Measurements from ENCODE around the gene HOXA11.

HOXA11 gene

GRCh38 chr7:27205325-27206280 lies 20.6 kb upstream of the HOXA11 start:
- no peak for DNase-seq (ENCODE audit: low spot score)

- no peak for DNase-seq (ENCODE audit: low spot score)
These were observed 19.9 kb upstream of the HOXA11 start for GRCh38 chr7:27204851-27205322.

- DNase-seq (ENCODE audit: low spot score), result no peak
These were observed 19.0 kb upstream of the HOXA11 start for GRCh38 chr7:27203964-27204594.

DNA sequence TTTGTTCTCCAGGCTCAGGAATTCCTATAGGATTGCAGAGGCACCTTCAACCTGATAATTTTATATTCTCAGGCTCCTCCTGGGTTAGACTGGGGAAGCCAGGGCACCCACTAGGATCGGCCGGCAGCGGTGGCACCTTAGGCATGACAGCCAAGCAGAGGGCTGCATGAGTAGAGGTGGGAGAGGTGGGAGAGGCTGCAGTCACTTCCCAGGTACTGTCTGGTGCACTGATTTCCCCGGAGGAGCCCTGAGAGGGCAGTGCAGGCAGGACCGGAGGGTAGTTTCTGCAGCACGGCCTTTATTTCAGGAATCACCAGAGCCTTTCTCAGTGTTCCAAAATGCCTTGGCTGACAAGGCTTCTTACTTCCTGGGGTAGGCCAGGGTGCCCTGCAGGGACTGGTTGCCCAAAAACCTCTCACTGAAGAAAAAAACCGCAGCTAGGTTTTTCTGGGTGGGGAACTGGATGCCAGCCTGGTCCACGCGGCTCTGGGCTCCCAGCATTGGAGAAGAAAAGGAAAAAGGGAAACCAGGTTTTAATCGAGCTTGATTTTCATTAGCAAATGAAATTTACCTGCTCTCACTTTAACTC lies 18.4 kb upstream of the HOXA11 start:
- DNase-seq (ENCODE audit: low spot score), result peak; percentile 55

DNA sequence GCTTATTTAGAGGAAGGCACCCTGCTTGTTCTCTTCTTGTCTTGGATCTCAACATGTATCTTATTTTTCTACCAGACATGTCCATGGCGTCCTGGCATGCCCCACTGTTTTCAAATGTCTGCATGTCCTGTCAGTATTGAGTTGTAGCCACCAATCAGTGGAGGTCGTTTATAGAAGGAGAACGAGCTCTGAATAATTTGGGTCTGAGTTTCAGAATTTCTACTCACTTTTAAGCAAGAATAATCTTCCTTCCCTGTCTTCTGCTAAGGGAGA lies 17.8 kb upstream of the HOXA11 start:
- DNase-seq (ENCODE audit: low spot score), result peak; percentile 30

- DNase-seq (ENCODE audit: low spot score), result peak; percentile 63
These were observed 17.2 kb upstream of the HOXA11 start for GRCh38 chr7:27202018-27202861.

DNA sequence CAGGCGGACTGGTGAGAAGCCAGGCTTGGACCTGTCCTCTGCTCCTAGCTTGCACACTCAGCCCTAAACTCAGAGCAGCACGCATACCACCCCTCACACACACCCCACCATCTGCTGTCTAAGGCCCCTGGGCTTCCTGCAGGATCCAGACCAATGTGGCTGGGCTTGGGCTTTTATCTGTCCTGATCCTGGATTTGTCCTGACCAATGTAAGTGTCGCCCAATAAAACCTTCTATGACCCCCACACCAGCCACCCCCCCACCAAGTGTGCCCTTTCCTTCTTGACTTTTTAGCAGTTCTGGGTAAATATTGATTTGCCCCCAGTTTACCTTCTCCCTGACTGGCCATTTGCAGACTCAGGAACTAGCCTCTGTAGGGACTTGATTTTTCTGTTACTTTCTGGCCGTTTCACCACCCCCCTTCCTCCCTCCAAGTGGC lies 16.6 kb upstream of the HOXA11 start:
- no peak for DNase-seq (ENCODE audit: low spot score)

GRCh38 chr7:27200761-27201579 lies 15.9 kb upstream of the HOXA11 start:
- DNase-seq (ENCODE audit: low spot score), result peak; percentile 64

GRCh38 chr7:27199849-27200760 lies 15.1 kb upstream of the HOXA11 start, which contains the start of gene HOXA13:
Gene HOXA13 (minus strand): TSS chr7:27200091. CDS start chr7:27200077, 14 bp downstream.
- DNase-seq (ENCODE audit: low spot score), result peak; percentile 82

DNA sequence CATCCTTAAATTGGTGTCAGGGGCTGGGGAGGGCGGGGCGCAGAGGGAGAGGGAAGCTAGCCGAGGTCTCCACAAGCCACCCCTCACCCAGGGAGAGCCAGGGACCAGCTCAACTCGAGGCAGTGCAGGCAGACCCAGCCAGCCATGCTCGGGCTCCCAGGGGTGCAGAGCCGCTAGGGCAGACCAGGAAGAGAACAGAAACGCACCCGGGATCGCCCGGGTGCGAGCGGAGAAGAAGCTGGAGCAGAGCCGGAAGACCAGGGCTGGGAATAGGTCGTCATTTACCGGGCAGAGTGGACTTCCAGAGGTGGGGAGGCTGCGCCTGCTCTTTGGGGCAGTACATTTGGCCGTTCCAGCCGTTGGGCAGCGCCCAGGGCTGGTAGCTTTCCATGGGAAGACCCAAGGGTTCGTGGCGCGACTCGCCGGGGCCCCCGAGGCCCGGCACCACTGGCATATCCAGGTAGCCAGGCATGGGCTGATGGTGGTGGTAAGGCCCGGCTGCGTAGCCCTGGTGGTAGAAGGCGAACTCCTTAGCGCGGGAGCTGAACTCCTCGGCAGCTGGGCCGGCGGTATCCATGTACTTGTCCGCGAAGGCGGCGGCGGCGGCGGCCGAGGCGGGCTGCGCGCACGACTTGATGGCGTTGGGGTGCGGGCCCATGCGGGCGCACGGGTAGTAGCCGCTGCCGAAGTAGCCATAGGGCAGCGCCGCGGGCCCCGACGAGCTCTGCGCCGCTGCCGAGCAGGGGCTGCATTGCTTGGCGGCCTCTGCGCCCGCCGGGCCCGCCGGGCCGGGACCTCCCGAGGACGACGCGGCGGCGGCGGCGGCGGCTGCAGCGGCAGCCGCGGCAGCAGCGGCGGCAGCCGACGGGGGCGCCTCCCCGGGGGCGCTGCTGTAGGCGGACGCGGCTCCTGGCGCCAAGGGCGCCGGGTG lies 14.1 kb upstream of the HOXA11 start:
- peak; percentile 72 for DNase-seq (ENCODE audit: low spot score)

GRCh38 chr7:27198138-27198841 lies 13.3 kb upstream of the HOXA11 start:
- peak; percentile 67 for DNase-seq (ENCODE audit: low spot score)

DNA sequence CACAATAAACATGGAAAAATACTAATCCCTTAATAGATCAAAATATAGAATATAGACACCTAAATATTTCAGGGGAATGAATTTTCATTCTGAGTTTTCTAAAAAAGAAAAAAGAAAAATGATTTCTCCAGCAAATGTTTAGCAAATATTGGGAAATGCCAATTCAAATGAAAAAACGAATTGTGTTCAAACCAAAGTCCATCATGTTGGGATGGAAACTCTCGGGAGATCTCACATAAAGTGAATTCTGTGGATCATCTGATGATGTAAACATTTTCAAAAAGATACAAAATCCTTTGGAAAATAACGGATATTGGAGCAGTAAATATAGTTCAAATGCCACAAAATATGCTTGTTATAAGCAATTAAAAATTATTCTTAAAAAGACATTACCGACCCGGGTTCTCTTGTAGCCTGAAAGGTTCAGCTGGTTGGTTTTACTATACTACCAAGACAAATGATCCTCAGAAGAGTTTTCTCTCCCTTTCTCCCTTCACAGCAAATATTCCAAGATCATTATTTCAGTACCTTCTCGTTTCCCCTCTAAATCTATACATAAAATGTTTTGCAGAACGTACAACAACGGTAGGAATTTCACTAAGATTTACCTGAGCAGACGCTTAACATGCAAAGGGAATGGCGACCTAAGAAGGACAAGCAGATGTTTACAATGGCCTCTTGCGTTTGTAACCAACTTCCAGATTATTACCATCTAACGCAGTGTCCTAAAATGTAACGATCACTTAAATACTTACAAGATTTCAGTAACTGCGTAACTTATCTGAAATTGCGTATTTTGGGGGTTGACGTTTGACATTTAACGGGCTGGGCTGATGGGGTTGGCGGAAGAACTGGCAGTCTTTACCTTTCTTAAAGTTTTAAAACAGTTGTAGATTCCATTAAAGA lies 12.4 kb upstream of the HOXA11 start:
- DNase-seq (ENCODE audit: low spot score), result peak; percentile 52

DNA sequence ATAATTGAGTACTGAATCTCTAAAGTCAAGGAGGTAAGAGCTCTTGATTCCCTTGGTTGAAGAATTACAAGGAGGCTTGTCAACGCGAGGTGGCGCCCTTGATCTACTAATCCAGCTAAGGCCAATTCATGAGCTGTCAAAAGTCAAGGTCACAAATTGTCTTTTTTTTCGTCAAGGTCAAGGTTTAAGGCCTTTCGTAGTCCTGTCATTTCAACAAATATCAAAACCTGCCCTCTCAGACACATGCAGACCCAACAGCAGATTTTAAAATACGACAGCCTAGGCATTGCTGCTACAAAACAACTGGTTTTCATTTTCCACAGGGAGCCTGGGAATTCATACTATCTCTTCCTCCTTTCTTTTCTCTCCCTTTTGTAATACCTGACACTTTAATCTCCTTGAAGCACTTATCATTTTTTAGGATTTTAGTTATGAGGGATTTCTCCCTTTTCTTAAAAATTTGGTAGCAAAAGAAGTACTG lies 11.3 kb upstream of the HOXA11 start:
- peak; percentile 87 for DNase-seq (ENCODE audit: low spot score)

DNA sequence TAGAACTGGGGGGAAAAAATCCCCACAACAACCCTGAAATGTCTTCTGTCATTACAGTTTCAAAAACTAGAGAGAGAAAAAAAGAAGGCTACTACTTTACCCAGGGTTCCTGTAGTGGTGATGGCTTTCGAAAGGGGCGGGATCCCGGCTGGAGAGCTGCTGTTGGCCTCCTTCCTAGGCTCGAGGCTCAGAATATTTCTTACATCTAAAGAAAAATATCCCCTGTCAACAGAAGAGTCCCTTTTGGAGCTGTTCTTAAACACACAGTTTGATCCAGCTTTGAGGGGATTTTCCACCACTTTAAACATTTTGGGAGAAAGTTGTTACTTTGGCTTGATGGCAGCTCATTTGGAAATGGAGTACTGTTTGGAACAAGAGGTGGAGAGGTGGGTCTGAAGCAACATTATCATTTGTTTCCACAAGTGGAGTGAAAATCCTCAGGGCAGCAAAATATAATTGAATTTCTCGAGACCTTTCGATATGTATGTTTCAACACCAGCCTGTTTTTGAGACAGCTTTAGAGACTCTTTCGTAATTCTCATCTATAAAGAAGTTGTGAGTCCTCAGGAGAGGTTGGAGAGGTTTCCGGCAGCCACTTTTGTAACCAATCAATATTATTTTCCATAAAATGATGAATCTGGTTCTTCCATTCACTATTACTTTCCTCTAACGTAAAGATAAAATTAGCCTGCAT lies 9.8 kb upstream of the HOXA11 start:
- DNase-seq (ENCODE audit: low spot score), result peak; percentile 57

DNA sequence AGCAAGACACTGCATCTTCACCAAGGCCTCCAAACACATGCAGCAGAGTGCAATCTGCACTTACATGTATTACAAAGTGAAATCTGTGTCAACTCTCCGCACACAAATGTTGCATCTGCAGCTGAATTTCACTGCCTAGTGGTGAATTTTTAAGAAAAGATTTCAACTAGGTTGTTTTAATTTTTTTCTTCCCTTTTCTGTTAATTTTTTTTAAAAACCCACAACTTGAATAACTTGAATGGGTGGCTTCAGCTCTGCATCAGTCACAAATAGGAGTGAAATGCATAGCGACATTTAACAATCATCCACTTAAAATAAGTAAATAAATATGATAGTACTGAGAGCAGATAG lies 8.9 kb upstream of the HOXA11 start:
- no peak for DNase-seq (ENCODE audit: low spot score)

GRCh38 chr7:27193335-27194001 lies 8.4 kb upstream of the HOXA11 start:
- peak; percentile 68 for DNase-seq (ENCODE audit: low spot score)
